Caco-2 (cell line): ENCODE measurements around the gene HECA. TPM values are rescaled to one million over a fixed set of nuclear protein-coding genes. Genes with fewer than 3 reads are reported as not detected.
A peak's percentile ranks its signal among the peaks of the same experiment; 100 is the strongest.

Experiments
- BruUV-seq: library from RNA; stranded (reverse); fragments of 400-500 nt; replicated peaks from 2 replicates; lab custom pipeline; 2021; lab: Mats Ljungman, UMichigan
- CTCF ChIA-PET: fragments of 300-600 bp; sonication (Branson Sonifier 250); formaldehyde crosslinking; loops from one replicate; lab custom pipeline; 2022; ENCODE audit warnings: antibody characterized with exemption; lab: Charles Lee
- POLR2A ChIA-PET: fragments of 300-600 bp; sonication (Branson Sonifier 250); formaldehyde crosslinking; loops from one replicate; lab custom pipeline; 2022; ENCODE audit warnings: antibody characterized with exemption; lab: Charles Lee
- DNase-seq, 2 experiments: peaks; one replicate each; pipeline versions ENCODE4 v3.0.0 to v3.0.0-alpha.2; 2020 to 2022
- H3K27me3 ChIP-seq: replicated peaks from 2 replicates; pipeline ENCODE4 v1.6.0; 2011; ENCODE audit warnings: low read length; ENCODE audit not compliant: control insufficient read depth, insufficient read depth
- H3K36me3 ChIP-seq: 2 replicates; pipeline ENCODE4 v1.5.1; 2011; ENCODE audit warnings: low read length; ENCODE audit not compliant: control insufficient read depth, insufficient read depth
- H3K4me1 ChIP-seq: fragments of 250-450 bp; sonication (Bioruptor Pico); 2 replicates; pipeline ENCODE4 v1.5.1; 2020; ENCODE audit warnings: mild to moderate bottlenecking
- H3K4me3 ChIP-seq: 2 replicates; pipeline ENCODE4 v1.5.1; 2011; ENCODE audit warnings: low read depth, mild to moderate bottlenecking, control low read depth, low read length
- H3K9me3 ChIP-seq: fragments of 250-450 bp; sonication (Bioruptor Pico); 2 replicates; pipeline ENCODE4 v1.5.1; 2020; ENCODE audit warnings: mild to moderate bottlenecking, moderate library complexity
- H3K27ac Mint-ChIP-seq: one replicate; pipeline ENCODE4 v1.8.0; 2022; ENCODE audit warnings: mixed read lengths; ENCODE audit not compliant: unreplicated experiment
- H3K27me3 Mint-ChIP-seq: one replicate; pipeline ENCODE4 v1.8.0; 2022; ENCODE audit warnings: mixed read lengths; ENCODE audit not compliant: insufficient read depth, unreplicated experiment
- H3K36me3 Mint-ChIP-seq: one replicate; pipeline ENCODE4 v1.8.0; 2022; ENCODE audit warnings: mild to moderate bottlenecking, mixed read lengths; ENCODE audit not compliant: insufficient read depth, unreplicated experiment
- H3K4me1 Mint-ChIP-seq: one replicate; pipeline ENCODE4 v1.8.0; 2022; ENCODE audit warnings: low read depth, mixed read lengths; ENCODE audit not compliant: unreplicated experiment
- H3K4me3 Mint-ChIP-seq: one replicate; pipeline ENCODE4 v1.8.0; 2022; ENCODE audit warnings: mild to moderate bottlenecking, moderate library complexity, mixed read lengths; ENCODE audit not compliant: unreplicated experiment
- H3K9me3 Mint-ChIP-seq: one replicate; pipeline ENCODE4 v1.8.0; 2022; ENCODE audit warnings: mixed read lengths; ENCODE audit not compliant: unreplicated experiment
- CTCF ChIP-seq, 2 experiments: fragments of 200-600 bp in 1 of 2; IDR thresholded peaks; 1 replicate in 1 of 2; 2 replicates in 1 of 2; pipeline versions ENCODE4 v1.5.1 to v1.8.0; 2011 to 2022; ENCODE audit warnings: antibody characterized with exemption in 1 of 2, control low read depth in 1 of 2, inconsistent platforms in 1 of 2, low read depth in 1 of 2, low read length in 1 of 2, mild to moderate bottlenecking in 1 of 2, moderate library complexity in 1 of 2; ENCODE audit not compliant: insufficient read depth in 1 of 2, severe bottlenecking in 1 of 2, unreplicated experiment in 1 of 2
- intact Hi-C: fragments of 100-400 bp; cut with micrococcal nuclease; formaldehyde crosslinking; loops from one replicate; pipeline ENCODE4 v1.10.0; 2022; ENCODE audit not compliant: unreplicated experiment
- total RNA-seq: library from RNA; stranded (reverse); gene quantifications from 2 replicates; pipeline ENCODE4 v1.2.3, GENCODE V29; 2022

HECA gene
- total RNA-seq, 1 experiment from 2014 or later, result 4.9 TPM

- intact Hi-C loops, result no loop called here
- no peak for TF ChIP-seq CTCF (IDR thresholded peaks at IDR 0.05; ENCODE audit: insufficient read depth in 1 of 2, low read depth in 1 of 2, low read length in 1 of 2, severe bottlenecking in 1 of 2, unreplicated experiment in 1 of 2)
- H3K27ac Mint-ChIP-seq, result peak overlapping the region; percentile 66
- no peaks in the 10 kb centered on the region for H3K27me3 Mint-ChIP-seq
- H3K27me3 ChIP-seq, result no peaks in the 10 kb centered on the region
- H3K36me3 ChIP-seq, result no peaks in the 10 kb centered on the region
- ChIA-PET POLR2A (interaction anchor here (0.6 to 0.7 kb wide), 2 partner anchors 70 to 226 kb away, joined by 3 read pairs; no protein-coding TSS in a partner anchor), CTCF (interaction anchor here (0.6 kb wide), 1 partner anchor 102 kb away, joined by 3 read pairs; no protein-coding TSS in a partner anchor)
- peaks cover 29% of the 10 kb centered on the region for H3K4me1 ChIP-seq
- H3K4me1 Mint-ChIP-seq, result peaks cover 29% of the 10 kb centered on the region
- BruUV-seq, result no TSS peak
- no peaks in the 10 kb centered on the region for H3K9me3 Mint-ChIP-seq
- no peak overlapping the region for H3K4me3 ChIP-seq
- no peak for DNase-seq
- H3K4me3 Mint-ChIP-seq, result peak overlapping the region; percentile 15
- H3K9me3 ChIP-seq, result no peaks in the 10 kb centered on the region
- no peaks in the 10 kb centered on the region for H3K36me3 Mint-ChIP-seq
Measured at GRCh38 chr6:139148557-139149235, 13.8 kb downstream of the HECA start.

GRCh38 chr6:139149383-139149782 is 14.5 kb downstream of the HECA start:
- DNase-seq, result no peak
- H3K27ac Mint-ChIP-seq, result peak overlapping the region; percentile 66
- ChIA-PET CTCF (interaction anchor here (1.6 kb wide), 1 partner anchor 220 kb away, joined by 3 read pairs; no protein-coding TSS in a partner anchor), POLR2A (no interaction called here)
- no peaks in the 10 kb centered on the region for H3K27me3 Mint-ChIP-seq
- no peak for TF ChIP-seq CTCF (IDR thresholded peaks at IDR 0.05; ENCODE audit: insufficient read depth in 1 of 2, low read depth in 1 of 2, low read length in 1 of 2, severe bottlenecking in 1 of 2, unreplicated experiment in 1 of 2)
- H3K9me3 ChIP-seq, result no peaks in the 10 kb centered on the region
- H3K4me1 ChIP-seq, result peaks cover 29% of the 10 kb centered on the region
- H3K9me3 Mint-ChIP-seq, result no peaks in the 10 kb centered on the region
- no peak overlapping the region for H3K4me3 ChIP-seq
- H3K27me3 ChIP-seq, result no peaks in the 10 kb centered on the region
- BruUV-seq, result no TSS peak
- H3K4me1 Mint-ChIP-seq, result peaks cover 34% of the 10 kb centered on the region
- intact Hi-C loops, result no loop called here
- H3K36me3 ChIP-seq, result no peaks in the 10 kb centered on the region
- no peak overlapping the region for H3K4me3 Mint-ChIP-seq
- no peaks in the 10 kb centered on the region for H3K36me3 Mint-ChIP-seq

GRCh38 chr6:139150920-139151319 is 16.0 kb downstream of the HECA start:
- H3K4me3 ChIP-seq, result no peak overlapping the region
- Mint-ChIP-seq H3K9me3 (no peaks in the 10 kb centered on the region), H3K4me1 (peaks cover 31% of the 10 kb centered on the region), H3K27me3 (no peaks in the 10 kb centered on the region), H3K36me3 (no peaks in the 10 kb centered on the region), H3K27ac (no peak overlapping the region), H3K4me3 (no peak overlapping the region)
- POLR2A ChIA-PET, result interaction anchor here (0.6 kb wide), 1 partner anchor 335 kb away, joined by 4 read pairs; no protein-coding TSS in a partner anchor
- no TSS peak for BruUV-seq
- no peak for DNase-seq
- no peak for TF ChIP-seq CTCF (IDR thresholded peaks at IDR 0.05; ENCODE audit: insufficient read depth in 1 of 2, low read depth in 1 of 2, low read length in 1 of 2, severe bottlenecking in 1 of 2, unreplicated experiment in 1 of 2)
- H3K4me1 ChIP-seq, result peaks cover 29% of the 10 kb centered on the region
- intact Hi-C loops, result no loop called here
- CTCF ChIA-PET, result interaction anchor here (0.5 kb wide), 1 partner anchor 624 kb away, joined by 3 read pairs; no protein-coding TSS in a partner anchor
- H3K36me3 ChIP-seq, result no peaks in the 10 kb centered on the region
- H3K9me3 ChIP-seq, result no peaks in the 10 kb centered on the region
- no peaks in the 10 kb centered on the region for H3K27me3 ChIP-seq
